Inferior parietal cortex (tissue), 1 donor: ENCODE measurements around the gene USH2A.

Source experiments
- DNase-seq: peaks from one replicate; pipeline ENCODE4 v3.0.0-alpha.2; 2016; ENCODE audit errors: extremely low spot score

Gene USH2A

GRCh38 chr1:215958841-215959240 is 464.4 kb downstream of the USH2A start:
- no peak for DNase-seq

- no peak for DNase-seq
These were observed 465.6 kb downstream of the USH2A start for GRCh38 chr1:215957663-215958062.

GRCh38 chr1:215932558-215932957 is 490.7 kb downstream of the USH2A start:
- DNase-seq: no peak

- no peak for DNase-seq
These were observed 496.6 kb downstream of the USH2A start for GRCh38 chr1:215926670-215927069.

GRCh38 chr1:215923129-215923824 is 500.0 kb downstream of the USH2A start:
- DNase-seq: no peak

GRCh38 chr1:215911406-215911968 is 511.8 kb downstream of the USH2A start:
- DNase-seq: no peak

- DNase-seq: no peak
These were observed 517.6 kb downstream of the USH2A start for GRCh38 chr1:215905493-215906115.

GRCh38 chr1:215900684-215901083 is 522.6 kb downstream of the USH2A start:
- no peak for DNase-seq

GRCh38 chr1:215899901-215900300 is 523.3 kb downstream of the USH2A start:
- DNase-seq: no peak

- DNase-seq: no peak
These were observed 527.4 kb downstream of the USH2A start for GRCh38 chr1:215895893-215896292.

GRCh38 chr1:215895276-215895675 is 528.0 kb downstream of the USH2A start:
- no peak for DNase-seq

GRCh38 chr1:215894617-215895016 is 528.6 kb downstream of the USH2A start:
- no peak for DNase-seq

- DNase-seq: no peak
These were observed 531.8 kb downstream of the USH2A start for GRCh38 chr1:215891266-215892057.

- DNase-seq: no peak
These were observed 532.8 kb downstream of the USH2A start for GRCh38 chr1:215890438-215890837.

- no peak for DNase-seq
These were observed 533.4 kb downstream of the USH2A start for GRCh38 chr1:215889871-215890270.

GRCh38 chr1:215888159-215888558 is 535.1 kb downstream of the USH2A start:
- no peak for DNase-seq

GRCh38 chr1:215887627-215888026 is 535.6 kb downstream of the USH2A start:
- DNase-seq: no peak

- DNase-seq: no peak
These were observed 540.2 kb downstream of the USH2A start for GRCh38 chr1:215883004-215883403.

GRCh38 chr1:215878843-215879242 is 544.4 kb downstream of the USH2A start:
- no peak for DNase-seq

GRCh38 chr1:215878128-215878527 is 545.1 kb downstream of the USH2A start:
- no peak for DNase-seq

GRCh38 chr1:215877452-215877951 is 545.7 kb downstream of the USH2A start:
- no peak for DNase-seq

GRCh38 chr1:215875712-215876111 is 547.5 kb downstream of the USH2A start:
- DNase-seq: no peak
